ENCODE results near the gene DLST. TPM values are rescaled to one million over a fixed set of nuclear protein-coding genes. Genes with fewer than 3 reads are reported as not detected.

DLST gene
- polyA plus RNA-seq, 1 of the 3 experiments (the other 2 are of a cell fraction): 92.3 TPM

GRCh38 chr14:74912111-74912510, 30.4 kb downstream of the DLST start:
- ChIA-PET POLR2A (interaction anchor here (1.8 kb wide), 1 partner anchor 11 kb away, joined by 4 read pairs; the partner anchor contains the start of gene RPS6KL1), CTCF (interaction anchor here (1.6 to 26.0 kb wide), 4 partner anchors 18 to 392 kb away, joined by 6 to 537 read pairs (median 74); no protein-coding TSS in a partner anchor)
- H3K4me1 ChIP-seq (ENCODE audit: control insufficient read depth in 1 of 2, insufficient read depth in 2 of 2, low read depth in 1 of 2, low read length in 1 of 2): no peaks in the 10 kb centered on the region; a peak in 1 of 4 replicates
- no peak overlapping the region for H3K4me2 ChIP-seq
- WGBS (ENCODE audit: low lambda C conversion rate): 100% methylated on average over 1 of the region's 6 CpGs
- H3K9me3 ChIP-seq: no peaks in the 10 kb centered on the region
- no peak for DNase-seq
- TF ChIP-seq FOSL2 (IDR thresholded peaks at IDR 0.05; ENCODE audit: borderline replicate concordance, low read depth) (no peak), SIN3A (IDR thresholded peaks at IDR 0.05; ENCODE audit: borderline replicate concordance, low read depth, low read length) (no peak), RAD21 (IDR thresholded peaks at IDR 0.05; ENCODE audit: low read length) (no peak), RXRA (IDR thresholded peaks at IDR 0.05; ENCODE audit: borderline replicate concordance, low read depth) (no peak), PBX3 (IDR thresholded peaks at IDR 0.05) (no peak), TAF1 (IDR thresholded peaks at IDR 0.05; ENCODE audit: borderline replicate concordance, low read depth, low read length) (no peak), RFX5 (IDR thresholded peaks at IDR 0.05; ENCODE audit: low read length) (no peak), IRF3 (IDR thresholded peaks at IDR 0.05; ENCODE audit: low read depth, low read length) (no peak), USF1 (IDR thresholded peaks at IDR 0.05; ENCODE audit: borderline replicate concordance, low read depth) (no peak)
- H4K20me1 ChIP-seq (ENCODE audit: insufficient read depth): no peaks in the 10 kb centered on the region
- no peaks in the 10 kb centered on the region for H3K27me3 ChIP-seq (ENCODE audit: insufficient read depth)
- H3K79me2 ChIP-seq (ENCODE audit: insufficient read depth): no peaks in the 10 kb centered on the region
- H3F3A ChIP-seq (replicated peaks; ENCODE audit: insufficient read depth): peaks cover 2% of the 10 kb centered on the region
- H3K9me2 ChIP-seq: no peaks in the 10 kb centered on the region
- no peak overlapping the region for H3K9ac ChIP-seq
- H3K27ac ChIP-seq (ENCODE audit: low read depth in 2 of 2, low read length in 1 of 2): no peak overlapping the region
- H2AFZ ChIP-seq (ENCODE audit: low read depth): no peak overlapping the region
- no peak overlapping the region for H3K4me3 ChIP-seq (ENCODE audit: low read depth in 2 of 2, low read length in 1 of 2)
- no peaks in the 10 kb centered on the region for H3K36me3 ChIP-seq (replicated peaks in 1 of 2; ENCODE audit: control insufficient read depth in 1 of 2, insufficient read depth in 2 of 2, low read length in 1 of 2)

GRCh38 chr14:74912801-74913200, 31.1 kb downstream of the DLST start:
- Histone ChIP-seq H3K9ac (no peak overlapping the region), H3K27me3 (ENCODE audit: insufficient read depth) (no peaks in the 10 kb centered on the region), H3K79me2 (ENCODE audit: insufficient read depth) (no peaks in the 10 kb centered on the region), H3K4me3 (ENCODE audit: low read depth in 2 of 2, low read length in 1 of 2) (no peak overlapping the region), H2AFZ (ENCODE audit: low read depth) (no peak overlapping the region), H3K9me2 (no peaks in the 10 kb centered on the region), H3K27ac (ENCODE audit: low read depth in 2 of 2, low read length in 1 of 2) (no peak overlapping the region), H4K20me1 (ENCODE audit: insufficient read depth) (no peaks in the 10 kb centered on the region), H3K4me2 (no peak overlapping the region), H3F3A (replicated peaks; ENCODE audit: insufficient read depth) (peaks cover 2% of the 10 kb centered on the region), H3K4me1 (ENCODE audit: control insufficient read depth in 1 of 2, insufficient read depth in 2 of 2, low read depth in 1 of 2, low read length in 1 of 2) (no peaks in the 10 kb centered on the region; a peak in 1 of 4 replicates), H3K9me3 (no peaks in the 10 kb centered on the region), H3K36me3 (replicated peaks in 1 of 2; ENCODE audit: control insufficient read depth in 1 of 2, insufficient read depth in 2 of 2, low read length in 1 of 2) (no peaks in the 10 kb centered on the region)
- ChIA-PET POLR2A (no interaction called here), CTCF (interaction anchor here (1.2 to 26.0 kb wide), 4 partner anchors 8 to 391 kb away, joined by 3 to 537 read pairs (median 15); no protein-coding TSS in a partner anchor)
- no peak for DNase-seq
- 91% methylated on average over 8 of the region's 10 CpGs for WGBS (ENCODE audit: low lambda C conversion rate)
- TF ChIP-seq GATA2 (CRISPR knock-in tag; IDR thresholded peaks at IDR 0.05): no peak
- no peak for TF ChIP-seq FOXJ3 (CRISPR knock-in tag; IDR thresholded peaks at IDR 0.05)
- TF ChIP-seq REST (IDR thresholded peaks at IDR 0.05; ENCODE audit: low read depth, low read length): no peak
- TF ChIP-seq SIN3A (IDR thresholded peaks at IDR 0.05; ENCODE audit: borderline replicate concordance, low read depth, low read length): no peak
- no peak for TF ChIP-seq TEAD4 (IDR thresholded peaks at IDR 0.05; ENCODE audit: borderline replicate concordance, insufficient read depth)
- no peak for TF ChIP-seq MXI1 (IDR thresholded peaks at IDR 0.05; ENCODE audit: low read depth, low read length)
- no peak for TF ChIP-seq POLR2AphosphoS5 (IDR thresholded peaks at IDR 0.05; ENCODE audit: low read depth, low read length)
- TF ChIP-seq IRF3 (IDR thresholded peaks at IDR 0.05; ENCODE audit: low read depth, low read length): no peak
- TF ChIP-seq TCF12 (IDR thresholded peaks at IDR 0.05): no peak
- no peak for TF ChIP-seq CHD2 (IDR thresholded peaks at IDR 0.05; ENCODE audit: low read length, partially characterized antibody)
- no peak for TF ChIP-seq YY1 (IDR thresholded peaks at IDR 0.05; ENCODE audit: low read depth)
- no peak for TF ChIP-seq PBX3 (IDR thresholded peaks at IDR 0.05)
